ENCODE results near the gene SPRN.

DNA sequence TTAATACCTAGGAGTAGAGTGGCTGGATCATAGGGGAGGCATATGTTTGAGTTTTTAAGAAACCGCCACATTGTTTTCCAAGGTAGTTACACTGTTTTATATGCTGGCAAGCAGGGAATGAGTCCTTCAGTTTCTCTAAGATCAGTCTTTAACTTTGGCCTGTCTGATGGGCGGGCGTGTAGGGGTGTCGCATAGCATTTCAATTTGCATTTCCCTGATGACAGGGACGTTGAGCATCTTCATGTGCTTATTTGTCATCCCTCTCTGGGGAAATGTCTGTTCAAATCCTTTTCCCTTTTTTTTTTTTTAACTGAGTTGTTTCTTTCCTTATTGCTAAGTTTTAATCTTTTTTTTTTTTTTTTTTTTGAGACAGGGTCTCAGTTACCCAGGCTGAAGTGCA lies 20.6 kb downstream of the SPRN start:
- TF ChIP-seq POLR2A (IDR thresholded peaks at IDR 0.05) (no peak), CTCF (IDR thresholded peaks at IDR 0.05) (no peak)

Measured in lower leg skin (tissue), 3 donors.